ENCODE measurements around the gene OPA1.

The OPA1 gene

DNA sequence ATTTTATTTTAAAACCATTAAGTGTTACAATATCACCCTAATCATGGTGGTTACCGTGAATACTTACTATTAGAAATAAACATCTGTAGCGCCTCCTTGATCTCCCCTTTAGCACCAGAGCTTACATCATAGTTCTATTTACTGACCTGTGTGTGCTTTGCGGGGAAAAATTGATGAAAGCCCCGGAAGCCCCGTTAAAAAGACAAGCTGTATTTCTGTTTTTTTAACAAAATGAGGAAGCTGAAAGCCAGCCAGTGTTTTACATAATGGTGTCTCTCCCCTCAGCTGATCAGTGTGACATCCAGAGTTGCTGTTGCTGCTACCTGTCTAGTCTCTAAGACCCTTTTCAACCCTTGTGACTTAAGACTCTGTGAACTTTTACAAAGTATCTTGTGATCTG, 100.8 kb downstream of the OPA1 start:
- TF ChIP-seq ZNF274 (IDR thresholded peaks at IDR 0.05; ENCODE audit: low read depth, low read length): no peak
- no peak overlapping the region for H3K4me3 ChIP-seq (ENCODE audit: low read length)

DNA sequence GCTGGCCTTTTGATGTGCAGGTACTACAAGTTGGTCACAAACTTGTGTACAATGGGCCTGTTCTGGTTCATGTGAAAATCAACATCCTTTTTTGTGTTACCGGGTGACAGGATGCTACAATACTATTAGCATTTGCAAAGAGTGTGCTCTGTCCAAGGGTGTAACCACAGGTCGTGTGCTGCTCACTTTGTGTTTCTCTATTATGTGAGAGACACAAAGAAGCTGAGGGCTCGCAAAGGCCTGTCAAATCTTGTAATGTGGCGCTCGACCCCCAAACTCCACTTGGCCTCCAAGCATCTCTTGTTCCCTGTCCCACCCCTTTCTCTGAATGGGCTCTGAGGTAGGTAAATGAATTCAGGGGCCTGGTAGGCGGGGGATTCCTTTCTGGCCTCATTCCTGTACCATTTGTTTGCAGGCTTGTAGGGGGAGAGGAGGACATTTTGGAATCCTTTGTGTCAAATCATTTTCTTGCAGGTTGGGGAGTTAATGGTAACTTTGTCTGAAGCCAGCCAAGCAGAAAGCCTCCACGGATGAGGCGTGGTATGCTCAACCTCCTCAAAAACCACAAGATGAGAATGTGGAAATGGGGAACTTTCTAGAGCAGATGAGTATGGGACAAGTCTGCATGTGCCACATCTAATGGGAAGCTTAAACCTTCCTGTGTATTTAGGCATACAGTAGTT, 109.1 kb downstream of the OPA1 start:
- no peak overlapping the region for H3K4me3 ChIP-seq (ENCODE audit: low read length)
- TF ChIP-seq ZNF274 (IDR thresholded peaks at IDR 0.05; ENCODE audit: low read depth, low read length): no peak

DNA sequence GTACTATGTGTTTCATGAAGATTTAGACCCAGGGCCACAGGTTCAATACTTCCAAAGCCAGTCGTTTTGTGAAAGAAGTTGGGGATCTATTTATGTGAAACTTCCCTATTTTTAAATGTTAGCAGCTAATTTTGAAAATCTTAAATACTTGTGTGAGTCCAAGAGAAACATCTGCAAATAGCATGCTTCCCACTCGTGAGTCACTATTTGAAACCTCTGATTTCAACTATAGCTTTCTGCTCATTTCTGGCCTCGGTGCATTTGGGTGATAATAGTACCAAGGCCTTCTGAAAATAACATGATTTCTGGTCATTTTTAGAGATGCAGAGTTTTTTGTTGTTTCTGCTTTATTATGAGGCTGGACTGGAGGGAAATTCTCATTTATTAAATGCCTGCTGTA, 110.0 kb downstream of the OPA1 start:
- H3K4me3 ChIP-seq (ENCODE audit: low read length): no peak overlapping the region
- TF ChIP-seq ZNF274 (IDR thresholded peaks at IDR 0.05; ENCODE audit: low read depth, low read length): no peak

DNA sequence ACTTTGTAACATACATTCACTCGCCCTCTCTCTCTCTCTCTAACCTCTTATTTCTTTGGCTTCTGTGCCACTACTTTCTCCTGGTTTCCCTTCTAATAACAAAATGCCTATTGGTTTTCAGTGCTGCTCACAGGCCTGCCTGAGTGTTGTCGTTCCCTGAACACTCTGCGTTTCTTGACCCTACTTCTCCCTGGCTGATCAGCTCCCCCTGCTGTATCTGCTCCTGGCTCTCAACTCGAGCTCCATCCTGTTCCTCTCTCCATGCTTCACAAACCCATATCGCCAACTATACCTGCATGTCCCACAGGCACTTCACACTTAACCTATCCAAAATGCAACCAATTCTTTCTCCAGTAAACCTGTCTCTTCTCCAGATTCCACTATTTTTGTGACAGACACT, 111.4 kb downstream of the OPA1 start:
- H3K4me3 ChIP-seq (ENCODE audit: low read length): no peak overlapping the region
- no peak for TF ChIP-seq ZNF274 (IDR thresholded peaks at IDR 0.05; ENCODE audit: low read depth, low read length)

DNA sequence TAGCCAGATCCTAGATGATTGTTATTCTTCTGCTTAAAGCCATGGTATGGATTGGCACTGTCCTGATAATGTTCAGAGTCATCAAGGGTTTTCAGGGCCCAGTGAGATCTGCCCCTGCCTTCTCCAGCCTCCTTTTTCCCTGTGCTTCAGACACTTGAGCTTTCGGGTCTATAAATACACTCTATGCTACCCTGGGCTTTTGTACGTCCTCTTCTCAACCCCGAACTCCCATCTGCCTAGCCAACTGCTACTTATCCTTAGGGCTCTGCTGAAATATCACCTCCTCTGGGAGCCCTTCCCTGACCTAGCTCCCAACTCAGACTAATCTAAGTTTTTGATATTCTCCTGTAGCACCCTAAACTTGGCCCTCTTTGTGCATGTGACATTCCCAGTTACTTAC, 115.3 kb downstream of the OPA1 start:
- no peak for TF ChIP-seq ZNF274 (IDR thresholded peaks at IDR 0.05; ENCODE audit: low read depth, low read length)
- no peak overlapping the region for H3K4me3 ChIP-seq (ENCODE audit: low read length)

DNA sequence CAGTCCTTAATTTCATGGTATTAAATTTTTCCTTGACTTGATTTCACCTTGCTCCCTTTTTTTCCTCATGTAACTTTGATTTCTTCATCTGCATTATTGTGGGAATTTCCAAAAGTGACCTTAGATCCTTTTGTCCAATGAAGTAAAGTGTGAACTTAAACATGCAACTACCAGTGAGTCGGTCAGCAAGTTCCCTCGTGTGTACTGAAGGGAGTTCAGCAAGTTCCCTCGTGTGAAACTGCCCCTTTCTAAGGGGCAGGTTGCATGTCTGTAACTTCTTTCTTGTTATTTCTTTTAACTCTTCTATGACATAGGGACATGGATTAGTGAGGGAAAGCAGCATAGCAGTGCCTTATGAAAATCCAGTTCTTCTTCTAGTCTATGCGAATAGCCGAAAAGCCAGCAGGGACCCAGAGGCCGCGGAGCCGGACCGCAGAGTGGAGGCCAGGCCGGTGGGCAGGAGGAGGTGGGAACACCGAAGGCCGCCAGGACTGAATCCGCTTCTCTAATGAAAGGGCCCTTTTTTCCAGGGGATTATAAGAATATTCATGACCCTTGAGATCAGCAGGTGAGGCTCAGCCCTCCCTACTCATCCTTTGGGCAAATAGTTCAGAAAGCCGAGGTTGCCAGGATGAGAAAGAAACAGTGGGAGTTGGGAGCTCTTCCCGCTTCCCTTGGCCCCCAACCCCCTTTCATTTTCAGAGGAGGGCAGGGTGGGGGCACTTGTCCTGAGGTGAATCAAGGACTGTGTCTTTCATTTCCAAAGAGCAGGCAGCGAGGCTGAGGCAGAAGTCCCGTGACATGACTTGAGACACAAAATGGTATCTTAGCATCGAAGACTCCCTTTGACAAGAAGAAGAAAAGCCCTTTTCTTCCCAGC, 117.5 kb downstream of the OPA1 start:
- TF ChIP-seq ZNF274 (IDR thresholded peaks at IDR 0.05; ENCODE audit: low read depth, low read length): no peak
- H3K4me3 ChIP-seq (ENCODE audit: low read length): no peak overlapping the region

DNA sequence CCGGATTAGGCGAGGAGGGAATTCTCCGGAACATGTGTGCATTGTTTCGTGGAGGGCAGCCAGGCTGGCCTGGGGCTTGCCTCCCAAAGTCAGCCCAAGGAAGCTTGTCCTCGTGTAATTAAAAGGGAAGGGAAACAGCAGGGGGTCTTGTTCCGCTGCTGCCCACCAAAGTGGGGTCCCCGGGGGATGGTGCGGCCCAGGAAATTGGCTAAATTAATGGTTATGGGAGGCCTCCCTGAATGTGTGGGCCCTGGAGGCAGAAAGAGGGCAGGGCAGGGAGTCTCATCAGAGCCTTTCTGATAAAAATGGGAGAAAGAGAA, 118.1 kb downstream of the OPA1 start:
- TF ChIP-seq ZNF274 (IDR thresholded peaks at IDR 0.05; ENCODE audit: low read depth, low read length): no peak
- H3K4me3 ChIP-seq (ENCODE audit: low read length): no peak overlapping the region

DNA sequence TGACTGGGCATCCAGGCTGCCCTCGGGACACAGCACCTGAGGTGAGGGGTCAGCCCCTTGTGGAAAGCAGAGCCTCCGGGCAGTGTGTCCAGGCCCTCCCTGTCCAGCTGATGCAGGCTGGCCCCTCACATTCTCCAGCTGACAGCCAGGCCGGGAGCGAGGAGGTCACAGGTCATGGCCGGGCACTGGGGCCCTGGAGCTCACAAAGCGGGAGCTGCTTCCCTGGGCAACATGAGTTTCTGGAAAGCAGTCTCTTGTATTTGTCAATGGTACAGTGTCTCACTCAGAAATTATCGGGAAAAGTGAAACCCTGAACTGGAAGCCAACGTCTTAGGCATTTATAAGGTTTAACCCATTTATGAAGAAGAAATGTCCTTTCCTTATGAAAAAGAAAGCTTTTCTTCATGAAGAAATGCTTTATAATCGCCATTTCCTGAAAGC, 118.5 kb downstream of the OPA1 start:
- no peak for TF ChIP-seq ZNF274 (IDR thresholded peaks at IDR 0.05; ENCODE audit: low read depth, low read length)
- H3K4me3 ChIP-seq (ENCODE audit: low read length): no peak overlapping the region

DNA sequence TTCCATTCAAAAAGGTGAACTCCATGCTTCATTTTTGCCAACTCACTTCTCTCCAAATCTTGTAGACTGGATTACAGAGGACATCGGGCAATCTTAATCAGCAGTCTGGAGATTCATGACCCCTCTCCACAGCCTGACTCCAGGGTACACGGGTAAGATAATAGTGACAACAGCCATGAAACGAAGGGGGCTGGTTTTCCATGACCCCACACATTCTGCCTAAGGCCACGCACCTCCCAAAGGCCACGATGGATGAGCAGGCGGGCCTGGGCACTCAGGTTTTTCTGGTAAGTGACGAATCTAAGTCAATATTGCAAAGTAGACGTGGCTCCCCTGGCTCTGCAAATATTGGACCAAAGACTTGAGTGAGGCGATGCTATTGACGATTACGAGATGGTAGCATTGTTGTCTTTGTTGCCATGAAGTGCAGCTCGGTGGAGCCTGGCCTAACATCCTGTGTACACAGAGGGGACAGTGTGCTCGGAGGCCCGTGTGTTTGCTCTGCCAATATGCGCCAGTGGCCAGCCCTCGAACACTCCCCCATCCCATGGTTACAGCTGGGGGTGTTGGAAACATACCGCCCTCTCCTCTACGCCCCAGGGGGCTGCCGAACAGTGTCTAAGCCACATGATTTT, 119.1 kb downstream of the OPA1 start:
- no peak for TF ChIP-seq ZNF274 (IDR thresholded peaks at IDR 0.05; ENCODE audit: low read depth, low read length)

DNA sequence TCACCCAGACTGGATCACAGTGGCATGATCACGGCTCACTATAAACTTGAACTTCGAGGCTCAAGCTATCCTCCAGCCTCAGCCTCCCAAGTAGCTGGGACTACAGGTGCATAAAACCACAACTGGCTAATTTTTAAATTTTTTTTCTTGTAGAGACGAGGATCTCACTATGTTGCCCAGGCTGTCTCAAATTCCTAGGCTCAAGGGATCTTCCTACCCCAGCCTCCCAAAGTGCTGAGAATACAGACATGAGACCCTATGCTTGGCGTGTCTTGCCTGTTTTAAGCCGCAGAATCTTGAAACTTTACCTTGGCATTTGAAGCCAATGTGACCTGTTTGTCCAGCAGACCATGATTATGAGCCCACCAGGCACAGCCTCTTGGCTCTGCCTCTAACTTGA, 119.9 kb downstream of the OPA1 start:
- no peak for TF ChIP-seq ZNF274 (IDR thresholded peaks at IDR 0.05; ENCODE audit: low read depth, low read length)
- no peak overlapping the region for H3K4me3 ChIP-seq (ENCODE audit: low read length)

More for the DNA sequence above, 119.1 kb downstream of the OPA1 start:
- H3K4me3 ChIP-seq (ENCODE audit: low read length): no peak overlapping the region

DNA sequence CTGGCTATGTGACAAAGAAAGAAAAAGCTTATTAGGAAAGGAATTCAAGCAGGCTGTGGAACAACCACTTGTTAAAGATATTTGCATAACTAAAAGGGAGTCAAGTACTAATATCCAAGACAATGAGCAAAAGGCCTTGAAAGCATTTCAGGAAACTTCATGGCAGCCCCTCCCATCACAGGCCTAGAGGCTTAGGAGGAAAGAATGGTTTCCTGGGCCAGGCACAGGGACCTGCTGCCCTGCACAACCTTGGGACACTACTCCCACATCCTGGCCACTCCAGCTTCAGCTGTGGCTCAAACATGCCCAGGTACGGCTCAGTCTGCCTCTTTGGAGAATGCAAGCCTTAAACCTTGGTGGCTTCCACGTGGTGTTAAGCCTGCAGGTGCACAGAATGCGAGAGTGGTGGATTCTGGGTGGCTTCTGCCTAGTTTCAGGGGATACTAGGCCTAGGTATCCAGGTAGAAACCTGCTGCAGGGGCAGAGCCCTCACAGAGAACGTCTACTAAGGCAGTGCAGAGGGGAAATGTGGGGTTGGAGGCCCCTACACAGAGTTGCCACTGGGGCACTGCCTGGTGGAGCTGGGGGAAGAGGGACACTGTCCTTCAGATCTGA, 121.6 kb downstream of the OPA1 start:
- no peak for TF ChIP-seq ZNF274 (IDR thresholded peaks at IDR 0.05; ENCODE audit: low read depth, low read length)
- H3K4me3 ChIP-seq (ENCODE audit: low read length): no peak overlapping the region

DNA sequence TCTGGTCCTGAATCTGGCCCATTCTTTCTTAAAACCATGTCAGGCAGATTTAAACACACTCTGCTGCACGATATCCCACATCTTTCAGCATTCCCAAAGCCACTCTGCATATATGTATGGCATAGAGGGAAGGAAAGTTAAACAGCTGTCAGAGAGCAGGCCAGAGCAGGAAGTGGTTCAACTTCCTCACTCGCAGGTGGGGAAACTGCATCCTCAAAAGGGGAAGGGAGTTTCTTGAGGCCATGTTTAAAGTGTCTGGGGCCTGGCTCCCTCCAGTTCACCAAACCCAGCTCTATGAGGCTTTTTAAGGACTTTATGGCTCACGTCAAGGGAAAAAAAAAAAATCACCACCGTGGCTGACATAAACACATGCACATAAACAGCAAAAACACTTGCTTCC, 123.1 kb downstream of the OPA1 start:
- TF ChIP-seq ZNF274 (IDR thresholded peaks at IDR 0.05; ENCODE audit: low read depth, low read length): no peak
- no peak overlapping the region for H3K4me3 ChIP-seq (ENCODE audit: low read length)

DNA sequence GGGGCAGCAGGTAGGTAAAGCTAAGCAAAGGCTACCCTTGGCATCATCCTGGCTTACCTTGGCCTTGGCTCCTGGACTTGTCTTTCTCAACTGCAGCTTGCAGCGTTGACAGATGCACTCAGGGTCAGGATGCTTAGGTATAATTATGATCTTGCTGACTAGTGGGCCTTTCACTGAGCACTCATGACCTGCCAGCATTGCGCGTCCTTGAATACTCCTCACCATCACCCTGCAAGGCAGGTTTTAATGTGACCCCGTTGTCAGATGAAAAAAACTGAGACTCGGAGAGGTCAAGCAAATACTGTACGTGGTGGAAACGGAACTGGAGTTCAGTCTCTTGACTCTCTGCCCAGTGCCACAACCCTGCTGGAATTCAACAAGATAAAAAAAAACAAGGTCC, 126.7 kb downstream of the OPA1 start:
- TF ChIP-seq ZNF274 (IDR thresholded peaks at IDR 0.05; ENCODE audit: low read depth, low read length): no peak
- H3K4me3 ChIP-seq (ENCODE audit: low read length): no peak overlapping the region

DNA sequence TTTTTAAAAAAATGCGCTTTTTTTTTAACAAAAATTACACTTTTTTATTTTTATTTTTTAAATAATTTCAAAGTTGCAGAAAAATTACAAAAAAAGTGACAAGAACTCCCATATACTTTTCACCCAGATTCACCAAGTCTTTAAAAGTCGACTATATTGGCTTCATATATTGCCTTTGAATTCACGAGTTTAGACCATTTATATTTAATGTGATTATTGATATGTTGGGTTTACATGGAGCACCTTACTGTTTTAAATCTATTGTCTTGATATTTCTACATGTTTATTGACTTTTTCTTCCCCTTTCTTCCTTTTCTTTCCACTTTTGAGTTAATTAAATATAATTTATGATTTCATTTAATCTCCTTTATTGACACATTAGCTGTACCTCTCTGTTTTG, 127.2 kb downstream of the OPA1 start:
- no peak for TF ChIP-seq ZNF274 (IDR thresholded peaks at IDR 0.05; ENCODE audit: low read depth, low read length)
- no peak overlapping the region for H3K4me3 ChIP-seq (ENCODE audit: low read length)
